Measurements from ENCODE around the gene KLHL9.

The KLHL9 gene

GRCh38 chr9:21316860-21317259 lies 18.3 kb downstream of the KLHL9 start:
- no peak for DNase-seq

- no peak for DNase-seq
These were observed 19.0 kb downstream of the KLHL9 start for GRCh38 chr9:21316032-21316842.

GRCh38 chr9:21314152-21314551 lies 21.1 kb downstream of the KLHL9 start:
- DNase-seq = no peak

GRCh38 chr9:21311889-21312288 lies 23.3 kb downstream of the KLHL9 start:
- DNase-seq = no peak

- no peak for DNase-seq
These were observed 30.0 kb downstream of the KLHL9 start, which contains the start of gene IFNA5 for GRCh38 chr9:21305213-21305612. IFNA5 (minus strand) TSS chr9:21305313; CDS start chr9:21305256, 57 bp downstream.

GRCh38 chr9:21295992-21296391 lies 39.2 kb downstream of the KLHL9 start:
- DNase-seq = no peak

- DNase-seq = no peak
These were observed 40.2 kb downstream of the KLHL9 start for GRCh38 chr9:21294904-21295538.

GRCh38 chr9:21294364-21294774 lies 40.8 kb downstream of the KLHL9 start:
- DNase-seq = no peak

GRCh38 chr9:21289848-21290247 lies 45.4 kb downstream of the KLHL9 start:
- DNase-seq = no peak

- no peak for DNase-seq
These were observed 47.9 kb downstream of the KLHL9 start for GRCh38 chr9:21287280-21287679.

GRCh38 chr9:21286659-21287058 lies 48.5 kb downstream of the KLHL9 start:
- no peak for DNase-seq

- no peak for DNase-seq
These were observed 49.1 kb downstream of the KLHL9 start for GRCh38 chr9:21286099-21286498.

- DNase-seq = no peak
These were observed 53.9 kb downstream of the KLHL9 start for GRCh38 chr9:21281275-21281674.

All from CD4-positive, alpha-beta T cell treated with Interleukin-17A for 1 hour (primary cell).